Activated CD8-positive, alpha-beta T cell treated with anti-CD3 and anti-CD28 coated beads, Interleukin-2, amount 10 ng/mL, durations not matched to agents 7 days and 5 days (primary cell): ENCODE measurements around the gene B3GNT3. TPM values are rescaled to one million over a fixed set of nuclear protein-coding genes. Genes with fewer than 3 reads are reported as not detected.

Source experiments
- ATAC-seq: fragments of 150-1000 bp; cut with Tn5 transposase; one replicate; pipeline ENCODE4 v1.10.0; 2021; ENCODE audit warnings: moderate library complexity
- CTCF ChIA-PET: fragments of 350-600 bp; sonication (Branson Sonifier 250); formaldehyde crosslinking; loops from one replicate; lab custom pipeline; 2021; ENCODE audit warnings: antibody characterized with exemption; lab: Charles Lee
- POLR2A ChIA-PET: fragments of 350-600 bp; sonication (Branson Sonifier 250); formaldehyde crosslinking; loops from one replicate; lab custom pipeline; 2021; ENCODE audit warnings: antibody characterized with exemption; lab: Charles Lee
- DNase-seq: peaks from one replicate; pipeline ENCODE4 v3.0.0-alpha.2; 2020
- H3K27ac Mint-ChIP-seq: one replicate; pipeline ENCODE4 v1.8.0; 2021; ENCODE audit warnings: mild to moderate bottlenecking, mixed read lengths
- H3K27me3 Mint-ChIP-seq: one replicate; pipeline ENCODE4 v1.8.0; 2021; ENCODE audit warnings: low read depth, mixed read lengths
- H3K36me3 Mint-ChIP-seq: one replicate; pipeline ENCODE4 v1.8.0; 2021; ENCODE audit warnings: low read depth, mixed read lengths
- H3K4me1 Mint-ChIP-seq: one replicate; pipeline ENCODE4 v1.8.0; 2021; ENCODE audit warnings: low read depth, mixed read lengths
- H3K4me3 Mint-ChIP-seq: one replicate; pipeline ENCODE4 v1.8.0; 2021; ENCODE audit warnings: mild to moderate bottlenecking, mixed read lengths
- H3K9me3 Mint-ChIP-seq: one replicate; pipeline ENCODE4 v1.8.0; 2022; ENCODE audit warnings: mixed read lengths; ENCODE audit not compliant: insufficient read depth
- total RNA-seq, 2 experiments: library from RNA; stranded (reverse); gene quantifications; one replicate each; pipeline ENCODE4 v1.2.3, GENCODE V29; 2021

The B3GNT3 gene
- total RNA-seq, 2 experiments from 2014 or later = 0.13 TPM; not detected in 1

DNA sequence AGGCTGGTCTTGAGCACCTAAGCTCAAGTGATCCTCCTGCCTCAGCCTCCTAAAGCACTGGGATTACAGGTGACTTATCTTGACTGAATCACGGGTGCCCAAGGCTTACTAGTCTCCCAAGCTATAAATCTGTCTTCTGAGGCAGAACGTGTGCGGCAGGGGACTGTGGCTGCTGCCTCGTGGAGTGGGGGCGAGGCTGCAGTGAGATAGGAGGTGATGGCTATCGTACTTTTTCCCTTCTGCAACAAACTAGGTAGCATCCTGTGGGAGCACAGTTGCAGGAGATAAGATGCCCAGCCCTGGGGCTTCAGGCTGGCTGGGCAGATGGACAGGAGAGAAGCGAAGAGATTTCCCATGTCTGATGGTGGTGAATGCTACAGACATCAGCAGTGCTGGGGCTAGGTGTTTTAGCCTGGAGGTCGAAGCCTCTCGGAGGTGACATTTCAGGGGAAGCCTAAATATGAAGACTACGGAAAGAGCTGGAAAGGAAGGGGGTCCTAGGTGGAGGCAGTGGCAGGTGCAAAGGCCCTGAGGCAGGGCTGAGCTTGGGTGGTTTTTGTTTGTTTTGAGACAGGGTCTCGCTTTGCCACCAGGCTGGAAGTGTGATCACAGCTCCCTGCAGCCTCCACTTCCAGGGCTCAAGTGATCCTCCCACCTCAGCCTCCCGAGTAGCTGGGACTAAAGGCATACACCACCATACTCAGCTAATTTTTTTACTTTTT is 7.4 kb downstream of the B3GNT3 start:
- Mint-ChIP-seq H3K36me3 (no peaks in the 10 kb centered on the region), H3K4me3 (peak overlapping the region; percentile 4), H3K9me3 (no peaks in the 10 kb centered on the region), H3K27me3 (peaks cover 3% of the 10 kb centered on the region), H3K27ac (peak overlapping the region; percentile 84), H3K4me1 (peaks cover 34% of the 10 kb centered on the region)
- CTCF ChIA-PET = interaction anchor here (1.2 to 2.5 kb wide), 5 partner anchors 12 to 131 kb away, joined by 3 to 10 read pairs (median 5); partner anchors contain the start of genes CCDC124 and RPL18A
- ATAC-seq (no peak), DNase-seq (no peak)
- POLR2A ChIA-PET = interaction anchor here (0.6 to 1.7 kb wide), 3 partner anchors 45 to 1357 kb away, joined by 3 to 5 read pairs (median 4); partner anchors contain the start of genes FCHO1 and JAK3

DNA sequence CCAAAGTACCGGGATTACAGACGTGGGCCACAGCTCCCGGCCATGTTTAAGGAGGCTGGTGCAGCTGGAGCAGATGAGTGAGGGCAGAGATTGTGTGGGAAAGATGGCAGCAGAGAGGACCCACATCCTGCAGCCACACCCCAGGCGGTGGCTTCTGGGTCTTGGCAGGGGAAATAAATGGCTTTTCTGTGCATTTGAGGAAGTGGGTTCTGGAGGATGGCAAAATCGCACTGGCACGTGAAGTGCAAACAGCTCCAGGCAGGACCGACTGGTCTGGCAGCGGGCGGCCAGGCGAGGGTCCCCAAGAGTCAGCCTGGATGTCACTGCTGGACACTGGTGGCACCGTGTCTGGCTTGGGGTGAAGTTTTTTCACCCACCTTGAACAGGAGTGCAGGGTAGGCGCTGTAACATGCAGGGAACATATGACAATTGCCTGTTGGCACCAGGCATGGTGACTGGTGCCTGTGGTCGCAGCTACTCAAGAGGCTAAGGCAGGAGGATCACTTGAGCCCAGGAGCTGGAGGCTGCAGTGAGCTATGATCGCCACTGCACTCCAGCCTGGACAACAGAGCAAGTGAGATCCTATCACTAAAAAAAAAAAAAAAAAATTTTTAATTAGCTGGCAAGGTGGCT is 8.4 kb downstream of the B3GNT3 start:
- Mint-ChIP-seq H3K27me3 (peaks cover 3% of the 10 kb centered on the region), H3K9me3 (no peaks in the 10 kb centered on the region), H3K4me3 (peak overlapping the region; percentile 51), H3K4me1 (peaks cover 41% of the 10 kb centered on the region), H3K36me3 (no peaks in the 10 kb centered on the region), H3K27ac (peak overlapping the region; percentile 86)
- ChIA-PET POLR2A (interaction anchor here (1.3 to 1.7 kb wide), 3 partner anchors 20 to 47 kb away, joined by 3 to 5 read pairs (median 3); partner anchors contain the start of gene JAK3), CTCF (interaction anchor here (0.5 to 2.5 kb wide), 5 partner anchors 11 to 130 kb away, joined by 3 to 10 read pairs (median 5); partner anchors contain the start of genes CCDC124 and RPL18A)
- DNase-seq (peak; percentile 69), ATAC-seq (peak; percentile 49)

DNA sequence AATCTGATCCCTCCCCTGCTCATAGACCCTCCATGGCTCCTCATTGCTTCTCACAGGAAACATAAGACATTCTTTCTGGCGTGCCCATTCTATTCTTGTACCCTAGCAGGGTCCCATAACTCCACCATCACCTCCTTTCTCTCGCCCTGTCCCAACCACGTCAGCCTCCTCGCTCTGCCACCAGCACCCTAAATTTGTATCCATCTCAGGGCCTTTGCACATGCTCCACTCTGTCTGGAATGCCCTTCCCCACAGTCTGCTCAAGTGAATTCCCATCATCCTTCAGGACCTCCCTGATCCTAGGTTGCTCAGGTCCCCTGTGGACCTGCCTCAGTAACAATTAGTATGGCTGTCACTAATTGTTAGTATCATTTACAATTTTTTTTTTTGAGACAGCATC is 10.5 kb downstream of the B3GNT3 start:
- DNase-seq (no peak), ATAC-seq (no peak)
- Mint-ChIP-seq H3K4me3 (no peak overlapping the region), H3K27ac (no peak overlapping the region), H3K27me3 (peaks cover 5% of the 10 kb centered on the region), H3K4me1 (peaks cover 41% of the 10 kb centered on the region), H3K9me3 (no peaks in the 10 kb centered on the region), H3K36me3 (no peaks in the 10 kb centered on the region)
- POLR2A ChIA-PET = no interaction called here
- CTCF ChIA-PET = interaction anchor here (1.1 to 1.3 kb wide), 3 partner anchors 21 to 54 kb away, joined by 3 to 6 read pairs (median 4); partner anchors contain the start of gene RPL18A

DNA sequence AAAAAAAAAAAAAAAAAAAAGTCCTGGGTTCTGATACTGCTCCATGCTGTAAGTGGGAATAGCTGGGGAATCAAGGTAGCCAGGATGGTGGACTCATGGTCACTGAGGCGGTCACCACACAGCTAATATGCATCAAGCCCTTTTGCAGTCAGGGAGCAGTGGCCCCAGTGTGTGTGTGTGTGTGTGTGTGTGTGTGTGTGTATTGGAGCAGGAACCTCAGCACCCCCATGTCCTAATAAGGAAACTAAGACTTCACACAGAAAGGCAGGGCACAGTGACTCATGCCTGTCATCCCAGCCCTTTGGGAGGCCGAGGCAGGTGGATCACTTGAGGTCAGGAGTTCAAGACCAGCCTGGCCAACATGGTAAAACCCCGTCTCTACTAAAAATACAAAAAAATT is 12.0 kb downstream of the B3GNT3 start:
- Mint-ChIP-seq H3K27ac (no peak overlapping the region), H3K36me3 (no peaks in the 10 kb centered on the region), H3K4me3 (no peak overlapping the region), H3K4me1 (peaks cover 40% of the 10 kb centered on the region), H3K27me3 (peaks cover 5% of the 10 kb centered on the region), H3K9me3 (no peaks in the 10 kb centered on the region)
- DNase-seq (no peak), ATAC-seq (no peak)
- ChIA-PET POLR2A (no interaction called here), CTCF (no interaction called here)

DNA sequence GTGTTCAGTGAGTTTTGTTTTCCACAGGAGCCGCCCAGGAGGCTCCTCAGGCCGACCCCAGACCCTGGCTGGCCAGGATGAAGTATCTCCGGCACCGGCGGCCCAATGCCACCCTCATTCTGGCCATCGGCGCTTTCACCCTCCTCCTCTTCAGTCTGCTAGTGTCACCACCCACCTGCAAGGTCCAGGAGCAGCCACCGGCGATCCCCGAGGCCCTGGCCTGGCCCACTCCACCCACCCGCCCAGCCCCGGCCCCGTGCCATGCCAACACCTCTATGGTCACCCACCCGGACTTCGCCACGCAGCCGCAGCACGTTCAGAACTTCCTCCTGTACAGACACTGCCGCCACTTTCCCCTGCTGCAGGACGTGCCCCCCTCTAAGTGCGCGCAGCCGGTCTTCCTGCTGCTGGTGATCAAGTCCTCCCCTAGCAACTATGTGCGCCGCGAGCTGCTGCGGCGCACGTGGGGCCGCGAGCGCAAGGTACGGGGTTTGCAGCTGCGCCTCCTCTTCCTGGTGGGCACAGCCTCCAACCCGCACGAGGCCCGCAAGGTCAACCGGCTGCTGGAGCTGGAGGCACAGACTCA is 12.9 kb downstream of the B3GNT3 start:
- Mint-ChIP-seq H3K9me3 (no peaks in the 10 kb centered on the region), H3K36me3 (no peaks in the 10 kb centered on the region), H3K27ac (no peak overlapping the region), H3K27me3 (peaks cover 7% of the 10 kb centered on the region), H3K4me1 (peaks cover 35% of the 10 kb centered on the region), H3K4me3 (no peak overlapping the region)
- ChIA-PET CTCF (interaction anchor here (1.0 kb wide), 1 partner anchor 13 kb away, joined by 3 read pairs; no protein-coding TSS in a partner anchor), POLR2A (no interaction called here)
- DNase-seq (peak; percentile 49), ATAC-seq (peak; percentile 52)

DNA sequence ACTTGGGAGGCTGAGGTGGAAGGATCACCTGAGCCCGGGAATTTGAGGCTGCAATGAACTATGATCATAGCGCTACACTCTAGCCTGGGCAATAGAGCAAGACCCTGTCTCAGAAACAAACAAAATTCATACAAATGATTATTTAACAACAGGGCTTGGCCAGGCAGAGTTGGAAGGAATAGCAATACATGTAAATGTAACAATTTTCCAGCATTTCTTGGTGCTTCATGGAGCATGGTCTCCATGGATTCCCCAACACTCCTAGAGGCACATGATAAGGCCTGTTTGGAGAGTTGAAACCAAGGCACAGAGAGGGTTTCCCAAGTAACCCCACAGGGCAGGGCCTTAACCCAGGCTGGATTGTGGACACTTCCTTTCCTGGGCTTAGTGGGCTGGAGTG is 16.2 kb downstream of the B3GNT3 start:
- H3K4me1 Mint-ChIP-seq = peaks cover 17% of the 10 kb centered on the region
- no peak for DNase-seq
- ATAC-seq = no peak
- no peak overlapping the region for H3K27ac Mint-ChIP-seq
- POLR2A ChIA-PET = no interaction called here
- CTCF ChIA-PET = no interaction called here
- peaks cover 7% of the 10 kb centered on the region for H3K27me3 Mint-ChIP-seq
- H3K4me3 Mint-ChIP-seq = no peak overlapping the region
- H3K9me3 Mint-ChIP-seq = no peaks in the 10 kb centered on the region
- H3K36me3 Mint-ChIP-seq = peaks cover under 1% of the 10 kb centered on the region

DNA sequence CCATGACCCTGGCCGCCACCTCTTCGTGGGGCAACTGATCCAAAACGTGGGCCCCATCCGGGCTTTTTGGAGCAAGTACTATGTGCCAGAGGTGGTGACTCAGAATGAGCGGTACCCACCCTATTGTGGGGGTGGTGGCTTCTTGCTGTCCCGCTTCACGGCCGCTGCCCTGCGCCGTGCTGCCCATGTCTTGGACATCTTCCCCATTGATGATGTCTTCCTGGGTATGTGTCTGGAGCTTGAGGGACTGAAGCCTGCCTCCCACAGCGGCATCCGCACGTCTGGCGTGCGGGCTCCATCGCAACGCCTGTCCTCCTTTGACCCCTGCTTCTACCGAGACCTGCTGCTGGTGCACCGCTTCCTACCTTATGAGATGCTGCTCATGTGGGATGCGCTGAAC is 16.7 kb downstream of the B3GNT3 start:
- no peak for ATAC-seq
- CTCF ChIA-PET = no interaction called here

DNA sequence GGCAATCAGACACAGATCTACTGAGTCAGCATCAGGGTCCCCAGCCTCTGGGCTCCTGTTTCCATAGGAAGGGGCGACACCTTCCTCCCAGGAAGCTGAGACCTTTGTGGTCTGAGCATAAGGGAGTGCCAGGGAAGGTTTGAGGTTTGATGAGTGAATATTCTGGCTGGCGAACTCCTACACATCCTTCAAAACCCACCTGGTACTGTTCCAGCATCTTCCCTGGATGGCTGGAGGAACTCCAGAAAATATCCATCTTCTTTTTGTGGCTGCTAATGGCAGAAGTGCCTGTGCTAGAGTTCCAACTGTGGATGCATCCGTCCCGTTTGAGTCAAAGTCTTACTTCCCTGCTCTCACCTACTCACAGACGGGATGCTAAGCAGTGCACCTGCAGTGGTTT is 17.2 kb downstream of the B3GNT3 start:
- CTCF ChIA-PET = no interaction called here
- H3K36me3 Mint-ChIP-seq = peaks cover 3% of the 10 kb centered on the region
- peaks cover 7% of the 10 kb centered on the region for H3K27me3 Mint-ChIP-seq
- H3K9me3 Mint-ChIP-seq = no peaks in the 10 kb centered on the region
- H3K27ac Mint-ChIP-seq = no peak overlapping the region
- no peak overlapping the region for H3K4me3 Mint-ChIP-seq
- POLR2A ChIA-PET = interaction anchor here (1.2 kb wide), 1 partner anchor 12 kb away, joined by 3 read pairs; no protein-coding TSS in a partner anchor
- DNase-seq = no peak
- peaks cover 13% of the 10 kb centered on the region for H3K4me1 Mint-ChIP-seq
- ATAC-seq = no peak

More for the DNA sequence above, 16.7 kb downstream of the B3GNT3 start:
- DNase-seq = no peak
- no peak overlapping the region for H3K4me3 Mint-ChIP-seq
- H3K27me3 Mint-ChIP-seq = peaks cover 7% of the 10 kb centered on the region
- no peak overlapping the region for H3K27ac Mint-ChIP-seq
- H3K36me3 Mint-ChIP-seq = peaks cover 3% of the 10 kb centered on the region
- POLR2A ChIA-PET = no interaction called here
- peaks cover 14% of the 10 kb centered on the region for H3K4me1 Mint-ChIP-seq
- H3K9me3 Mint-ChIP-seq = no peaks in the 10 kb centered on the region

DNA sequence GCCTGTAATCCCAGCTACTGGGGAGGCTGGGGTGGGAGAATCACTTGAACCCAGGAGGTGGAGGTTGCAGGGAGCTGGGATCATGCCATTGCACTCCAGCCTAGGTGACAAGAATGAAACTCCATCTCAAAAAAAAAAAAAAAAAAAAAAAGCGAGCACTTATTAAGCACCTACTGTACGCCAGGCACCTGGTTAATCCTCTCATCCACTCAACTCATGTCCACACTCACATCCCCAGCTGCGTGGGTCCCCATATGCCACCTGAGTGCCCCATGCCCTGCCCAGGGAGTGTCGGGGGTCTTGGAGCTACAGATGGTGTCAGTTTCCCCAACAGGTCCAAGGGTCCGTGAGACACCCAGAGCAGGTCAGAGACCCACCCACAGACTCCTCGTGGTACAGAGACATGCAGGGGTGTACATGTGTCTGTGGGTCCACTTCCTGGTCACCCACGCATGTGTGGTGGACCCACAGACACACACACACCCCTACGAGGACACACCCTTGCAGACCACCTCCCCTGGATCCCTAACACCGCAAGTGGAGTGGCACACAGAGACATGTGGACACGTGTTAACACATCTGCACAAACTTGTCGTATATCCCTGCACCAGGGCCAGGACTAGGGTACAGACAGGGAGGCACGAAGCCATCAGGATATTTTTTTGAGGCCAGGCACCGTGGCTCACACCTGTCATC is 22.9 kb downstream of the B3GNT3 start:
- no peak overlapping the region for H3K4me3 Mint-ChIP-seq
- ATAC-seq (no peak), DNase-seq (no peak)
- peaks cover 2% of the 10 kb centered on the region for H3K4me1 Mint-ChIP-seq
- no peaks in the 10 kb centered on the region for H3K27me3 Mint-ChIP-seq
- no peak overlapping the region for H3K27ac Mint-ChIP-seq
- H3K36me3 Mint-ChIP-seq = peaks cover 3% of the 10 kb centered on the region
- no peaks in the 10 kb centered on the region for H3K9me3 Mint-ChIP-seq
- ChIA-PET POLR2A (no interaction called here), CTCF (no interaction called here)

DNA sequence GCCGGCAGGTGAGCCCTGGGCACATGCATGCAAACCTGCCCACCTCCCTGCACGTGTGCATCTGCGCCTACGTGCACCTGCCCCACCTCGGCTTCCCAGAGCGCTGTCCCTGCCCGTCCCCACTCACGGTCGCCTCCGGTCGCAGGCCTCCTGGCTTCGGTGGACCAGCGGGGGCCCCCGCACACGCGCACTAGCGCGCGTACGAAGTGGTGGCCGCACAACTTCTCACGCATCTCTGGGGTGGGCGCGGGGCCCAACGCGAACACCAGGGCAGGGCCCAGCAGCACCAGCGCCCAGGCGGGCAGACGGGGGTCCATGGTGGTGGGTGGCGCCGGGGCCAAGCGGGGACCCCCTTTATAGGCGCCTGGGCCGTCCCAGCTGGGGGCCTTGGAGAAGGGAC is 26.3 kb downstream of the B3GNT3 start, which contains the start of gene INSL3:
Gene INSL3, minus strand, starts transcription at position 330 of the 400 bp plus-strand sequence. Its CDS starts 13 bp downstream, at position 317.
- Mint-ChIP-seq H3K36me3 (peaks cover 7% of the 10 kb centered on the region), H3K4me3 (no peak within 1 kb of the TSS), H3K27me3 (no peaks in the 10 kb centered on the region), H3K27ac (no peak within 1 kb of the TSS), H3K9me3 (no peaks in the 10 kb centered on the region), H3K4me1 (no peaks in the 10 kb centered on the region)
- POLR2A ChIA-PET = interaction anchor here (1.2 kb wide), 1 partner anchor 10 kb away, joined by 4 read pairs; no protein-coding TSS in a partner anchor
- ATAC-seq = no peak
- no peak for DNase-seq
- CTCF ChIA-PET = no interaction called here

DNA sequence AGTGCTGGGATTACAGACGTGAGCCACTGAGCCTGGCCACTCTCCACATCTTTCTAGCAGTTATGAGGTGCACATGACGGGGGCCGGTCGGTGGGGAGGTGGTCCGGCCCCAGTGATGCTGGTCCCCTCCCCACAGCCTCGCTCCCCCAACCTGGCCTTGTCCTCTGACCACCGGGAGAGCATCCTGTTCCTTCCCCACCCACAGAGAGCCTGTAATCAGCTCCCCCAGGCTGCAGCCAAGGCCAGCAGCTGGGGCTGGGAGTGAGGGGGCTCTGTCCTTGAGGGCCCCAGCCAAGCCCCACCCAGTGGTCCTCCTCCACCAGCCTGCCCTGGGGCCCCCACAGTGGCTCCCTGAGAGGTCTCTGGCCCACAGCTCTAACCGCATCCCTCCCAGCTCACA is 29.4 kb downstream of the B3GNT3 start:
- Mint-ChIP-seq H3K4me3 (no peak overlapping the region), H3K36me3 (peaks cover 18% of the 10 kb centered on the region), H3K4me1 (peaks cover 2% of the 10 kb centered on the region), H3K27ac (no peak overlapping the region), H3K9me3 (no peaks in the 10 kb centered on the region), H3K27me3 (no peaks in the 10 kb centered on the region)
- no peak for ATAC-seq
- CTCF ChIA-PET = no interaction called here
- no peak for DNase-seq
- POLR2A ChIA-PET = interaction anchor here (1.0 to 1.4 kb wide), 5 partner anchors 11 to 35 kb away, joined by 3 read pairs; partner anchors contain the start of gene RPL18A
